HUES64 (cell line): Measurements from ENCODE around the gene EIF5B.

Experiments
- H3K27ac ChIP-seq: 2 replicates; pipeline ENCODE4 v1.7.0; 2013; ENCODE audit warnings: low read depth, low read length, inconsistent platforms
- H3K27me3 ChIP-seq: 2 replicates; pipeline ENCODE4 v1.6.1; 2013; ENCODE audit warnings: mild to moderate bottlenecking, low read length; ENCODE audit not compliant: insufficient read depth
- H3K36me3 ChIP-seq: 2 replicates; pipeline ENCODE4 v1.6.1; 2013; ENCODE audit warnings: mild to moderate bottlenecking, low read length; ENCODE audit not compliant: insufficient read depth
- H3K4me1 ChIP-seq: 2 replicates; pipeline ENCODE4 v1.6.1; 2013; ENCODE audit warnings: mild to moderate bottlenecking, low read length, moderate library complexity; ENCODE audit not compliant: insufficient read depth
- H3K4me3 ChIP-seq: 2 replicates; pipeline ENCODE4 v1.5.1; 2013; ENCODE audit warnings: mild to moderate bottlenecking, low read length, moderate library complexity
- H3K9ac ChIP-seq: 2 replicates; pipeline ENCODE4 v1.6.1; 2013; ENCODE audit warnings: mild to moderate bottlenecking, low read depth, low read length
- H3K9me3 ChIP-seq: 2 replicates; pipeline ENCODE4 v1.6.1; 2013; ENCODE audit warnings: low read depth, low read length; ENCODE audit not compliant: insufficient read depth
- WGBS: fragments of 150-250, 120-280 bp; methylation state at CpG from one replicate; pipeline ENCODE4 v1.1.7; 2013; ENCODE audit warnings: missing lambda C conversion rate; 5-methylcytosine and 5-hydroxymethylcytosine counted together

EIF5B gene

DNA sequence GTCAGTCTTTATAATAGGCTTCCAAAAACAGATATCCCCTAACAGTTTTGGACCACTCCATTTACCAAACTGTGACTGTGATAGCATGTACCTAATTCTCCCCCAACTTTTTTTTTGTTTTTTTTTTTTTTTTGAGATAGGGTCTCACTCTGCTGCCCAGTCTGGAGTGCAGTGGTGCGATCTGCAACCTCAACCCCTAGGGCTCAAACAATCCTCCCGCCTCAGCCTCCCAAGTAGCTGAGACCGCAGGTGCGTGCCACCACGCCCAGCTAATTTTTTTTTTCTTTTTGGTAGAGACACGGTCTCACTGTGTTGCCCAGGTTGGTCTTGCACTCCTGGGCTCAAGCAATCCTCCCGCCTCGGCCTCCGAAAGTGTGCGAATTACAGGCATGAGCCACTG lies 99.7 kb downstream of the EIF5B start:
- H3K27me3 ChIP-seq = no peaks in the 10 kb centered on the region
- WGBS = 96% methylated on average over 10 of the region's 10 CpGs
- H3K9ac ChIP-seq = no peak overlapping the region
- no peak overlapping the region for H3K4me3 ChIP-seq
- no peaks in the 10 kb centered on the region for H3K9me3 ChIP-seq
- peaks cover 27% of the 10 kb centered on the region for H3K4me1 ChIP-seq
- H3K27ac ChIP-seq = no peak overlapping the region
- peaks cover 70% of the 10 kb centered on the region for H3K36me3 ChIP-seq

DNA sequence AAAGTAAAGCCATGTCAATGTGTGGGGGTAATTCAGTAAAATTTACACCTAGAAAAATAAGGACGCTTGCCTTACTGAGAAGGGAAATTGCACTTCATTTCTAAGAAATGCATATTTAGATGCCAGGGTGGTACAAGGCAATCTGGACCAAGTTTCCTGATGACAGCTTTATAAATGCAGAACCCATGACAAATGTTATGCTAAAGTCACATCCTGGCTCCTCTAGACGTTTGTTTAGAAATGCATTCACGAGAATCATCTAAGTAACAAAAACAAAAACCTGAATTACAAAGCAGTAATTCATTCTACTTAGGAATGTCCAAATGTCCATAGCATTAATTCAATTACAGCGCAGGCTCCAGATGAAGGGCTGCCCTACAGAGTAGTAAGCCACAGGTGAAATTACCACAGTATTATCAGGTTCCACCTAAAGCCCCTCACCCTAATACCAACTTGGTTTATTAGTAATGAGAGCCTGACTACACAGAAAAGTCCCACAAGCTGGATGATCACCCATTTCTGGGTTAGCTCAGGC lies 102.8 kb downstream of the EIF5B start:
- H3K9ac ChIP-seq = no peak overlapping the region
- peaks cover 27% of the 10 kb centered on the region for H3K4me1 ChIP-seq
- H3K4me3 ChIP-seq = no peak overlapping the region
- H3K27me3 ChIP-seq = no peaks in the 10 kb centered on the region
- peaks cover 48% of the 10 kb centered on the region for H3K36me3 ChIP-seq
- no peaks in the 10 kb centered on the region for H3K9me3 ChIP-seq
- 54% methylated on average over 4 of the region's 4 CpGs for WGBS
- H3K27ac ChIP-seq = peak overlapping the region; percentile 76; the same call in 1 of the 2 replicates

DNA sequence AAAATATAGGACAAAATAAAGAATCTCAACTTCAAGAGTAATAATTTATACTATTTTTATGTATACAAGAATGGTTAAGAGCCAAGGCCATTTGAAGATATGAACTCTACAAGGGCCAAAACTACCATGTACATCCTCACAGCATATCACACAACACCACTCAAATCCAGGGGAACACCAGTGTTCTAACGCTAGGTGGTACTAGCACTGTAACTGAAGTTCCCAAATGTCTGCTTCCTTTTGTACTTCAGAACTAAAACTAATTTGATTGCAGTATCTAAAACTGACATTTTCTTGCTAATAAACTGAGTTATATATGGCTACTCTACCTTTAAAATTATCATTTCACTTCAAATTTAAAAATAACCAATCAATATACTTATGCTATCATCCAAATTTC lies 105.6 kb downstream of the EIF5B start:
- H3K27ac ChIP-seq = no peak overlapping the region
- WGBS = 94% methylated on average over 1 of the region's 1 CpG
- H3K4me3 ChIP-seq = no peak overlapping the region
- peaks cover 25% of the 10 kb centered on the region for H3K4me1 ChIP-seq
- no peaks in the 10 kb centered on the region for H3K27me3 ChIP-seq
- no peak overlapping the region for H3K9ac ChIP-seq
- peaks cover 39% of the 10 kb centered on the region for H3K36me3 ChIP-seq
- H3K9me3 ChIP-seq = no peaks in the 10 kb centered on the region

DNA sequence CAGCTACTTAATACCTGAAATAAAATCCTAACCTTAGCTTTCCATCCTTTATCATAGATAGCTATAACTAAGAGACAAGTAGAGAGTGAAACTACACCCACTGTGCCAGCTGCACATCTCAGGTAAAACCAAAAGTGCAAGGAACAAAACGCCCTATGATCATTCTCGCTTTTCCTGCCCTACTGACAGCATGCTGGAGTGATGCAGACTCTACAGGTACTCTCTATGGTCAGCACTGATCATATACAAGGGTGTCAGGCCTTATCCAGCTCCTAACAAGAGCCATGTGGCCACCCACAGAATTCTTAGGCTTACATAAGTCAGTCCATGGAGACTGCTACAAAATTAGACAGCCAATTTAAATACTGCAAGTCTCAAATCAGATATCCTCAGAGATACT lies 107.0 kb downstream of the EIF5B start:
- 92% methylated on average over 2 of the region's 2 CpGs for WGBS
- no peaks in the 10 kb centered on the region for H3K9me3 ChIP-seq
- H3K36me3 ChIP-seq = peaks cover 39% of the 10 kb centered on the region
- H3K27me3 ChIP-seq = no peaks in the 10 kb centered on the region
- peaks cover 23% of the 10 kb centered on the region for H3K4me1 ChIP-seq
- H3K27ac ChIP-seq = no peak overlapping the region
- H3K9ac ChIP-seq = no peak overlapping the region
- H3K4me3 ChIP-seq = no peak overlapping the region

DNA sequence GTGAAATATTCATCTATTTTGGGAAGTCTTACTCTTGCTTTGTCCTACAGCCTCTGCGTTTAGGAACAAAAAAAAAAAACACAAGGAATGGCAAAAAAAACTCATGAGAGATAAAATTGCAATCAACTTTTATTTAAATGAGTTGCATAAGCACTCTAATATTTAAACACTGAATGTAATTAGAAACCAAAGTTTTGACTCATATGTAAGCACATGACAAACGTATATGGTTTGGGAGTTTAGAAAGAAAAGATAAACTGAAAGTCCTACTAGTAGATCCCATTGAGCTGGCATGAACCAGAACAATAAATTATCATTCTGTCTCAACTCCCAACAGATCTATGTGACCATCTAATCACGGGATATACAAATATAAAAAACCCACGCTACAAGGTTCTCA lies 107.9 kb downstream of the EIF5B start:
- no peak overlapping the region for H3K9ac ChIP-seq
- no peaks in the 10 kb centered on the region for H3K27me3 ChIP-seq
- no peak overlapping the region for H3K27ac ChIP-seq
- 97% methylated on average over 2 of the region's 4 CpGs for WGBS
- H3K9me3 ChIP-seq = no peaks in the 10 kb centered on the region
- peaks cover 45% of the 10 kb centered on the region for H3K36me3 ChIP-seq
- peaks cover 14% of the 10 kb centered on the region for H3K4me1 ChIP-seq
- H3K4me3 ChIP-seq = no peak overlapping the region

DNA sequence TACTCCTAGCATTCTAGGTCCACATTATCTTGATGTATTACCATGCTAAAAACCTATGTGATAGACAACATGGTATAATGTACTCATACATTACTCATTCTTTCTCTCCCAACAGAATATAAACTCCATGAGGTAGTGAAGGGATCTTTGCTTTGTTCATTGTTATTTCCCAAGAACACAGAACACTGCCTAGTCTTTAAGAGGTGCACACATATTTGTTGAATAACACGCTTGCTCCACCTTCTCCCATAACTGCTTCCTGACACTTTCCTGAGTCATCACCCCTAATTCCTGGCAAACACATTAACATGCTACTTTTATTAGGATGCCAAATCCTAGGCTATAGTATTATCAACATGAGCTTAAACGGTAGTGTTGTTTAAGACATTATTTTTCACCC lies 111.4 kb downstream of the EIF5B start:
- 97% methylated on average over 1 of the region's 2 CpGs for WGBS
- Histone ChIP-seq H3K9ac (no peak overlapping the region), H3K4me1 (no peaks in the 10 kb centered on the region), H3K27ac (no peak overlapping the region), H3K27me3 (no peaks in the 10 kb centered on the region), H3K9me3 (no peaks in the 10 kb centered on the region), H3K4me3 (no peak overlapping the region), H3K36me3 (peaks cover 51% of the 10 kb centered on the region)

DNA sequence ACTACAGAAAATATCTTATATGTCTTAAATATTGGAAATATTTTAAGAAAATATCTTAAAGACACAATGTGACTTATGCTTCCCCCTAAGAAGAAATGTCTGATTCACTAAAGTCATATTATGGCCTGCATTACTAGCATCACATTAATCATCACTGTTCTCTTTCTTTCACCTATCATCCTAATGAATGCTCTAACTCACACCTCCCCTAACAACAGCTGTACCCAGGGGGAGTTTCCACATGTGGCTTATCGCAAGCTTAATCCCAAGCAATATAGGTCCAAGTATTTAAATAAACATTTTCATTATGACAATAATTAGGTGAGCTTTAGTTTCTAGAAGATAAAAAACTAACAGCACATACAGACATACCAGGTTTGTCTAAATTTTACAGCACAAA lies 113.0 kb downstream of the EIF5B start:
- no peaks in the 10 kb centered on the region for H3K9me3 ChIP-seq
- WGBS = 100% methylated on average over 1 of the region's 1 CpG
- peaks cover 58% of the 10 kb centered on the region for H3K36me3 ChIP-seq
- no peaks in the 10 kb centered on the region for H3K4me1 ChIP-seq
- H3K27ac ChIP-seq = no peak overlapping the region
- H3K9ac ChIP-seq = no peak overlapping the region
- H3K27me3 ChIP-seq = no peaks in the 10 kb centered on the region
- no peak overlapping the region for H3K4me3 ChIP-seq
